GM12891 (cell line): ENCODE measurements around the gene XPO5.

Experiments used
- PAX5 ChIP-seq: IDR thresholded peaks from 2 replicates; pipeline ENCODE4 v1.6.1; 2011; ENCODE audit warnings: low read length, moderate library complexity, mild to moderate bottlenecking; ENCODE audit not compliant: insufficient read depth, severe bottlenecking
- POLR2A ChIP-seq: IDR thresholded peaks from 2 replicates; pipeline ENCODE4 v1.6.1; 2011; ENCODE audit warnings: low read depth, low read length, control low read depth
- POLR2AphosphoS5 ChIP-seq: IDR thresholded peaks from 2 replicates; pipeline ENCODE4 v1.6.1; 2011; ENCODE audit warnings: low read depth, low read length, control low read depth
- SPI1 ChIP-seq: IDR thresholded peaks from 2 replicates; pipeline ENCODE4 v1.6.1; 2011; ENCODE audit warnings: low read depth, low read length, control low read depth
- TAF1 ChIP-seq: IDR thresholded peaks from 2 replicates; pipeline ENCODE4 v1.6.1; 2011; ENCODE audit warnings: low read depth, low read length, control low read depth

DNA sequence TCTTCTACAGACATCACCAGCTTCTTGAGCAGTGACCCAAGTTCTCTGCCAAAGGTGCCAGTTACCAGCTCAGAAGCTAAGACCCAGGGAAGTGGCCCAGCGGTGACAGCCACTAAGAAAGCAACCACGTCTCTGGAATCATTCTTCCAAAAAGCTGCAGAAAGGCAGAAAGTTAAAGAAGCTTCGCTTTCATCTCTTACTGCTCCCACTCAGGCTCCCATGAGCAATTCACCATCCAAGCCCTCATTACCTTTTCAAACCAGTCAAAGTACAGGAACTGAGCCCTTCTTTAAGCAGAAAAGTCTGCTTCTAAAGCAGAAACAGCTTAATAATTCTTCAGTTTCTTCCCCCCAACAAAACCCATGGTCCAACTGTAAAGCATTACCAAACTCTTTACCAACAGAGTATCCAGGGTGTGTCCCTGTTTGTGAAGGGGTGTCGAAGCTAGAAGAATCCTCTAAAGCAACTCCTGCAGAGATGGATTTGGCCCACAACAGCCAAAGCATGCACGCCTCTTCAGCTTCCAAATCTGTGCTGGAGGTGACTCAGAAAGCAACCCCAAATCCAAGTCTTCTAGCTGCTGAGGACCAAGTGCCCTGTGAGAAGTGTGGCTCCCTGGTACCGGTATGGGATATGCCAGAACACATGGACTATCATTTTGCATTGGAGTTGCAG is 38.0 kb upstream of the XPO5 start:
- no peak for TF ChIP-seq POLR2AphosphoS5
- TF ChIP-seq POLR2A = no peak
- TF ChIP-seq TAF1 = no peak
- no peak for TF ChIP-seq SPI1
- no peak for TF ChIP-seq PAX5
